Measurements from ENCODE around the gene BCL11A.

Gene BCL11A

GRCh38 chr2:60551240-60552077 lies 2.0 kb downstream of the BCL11A start:
- H3K4me1 ChIP-seq (ENCODE audit: insufficient read depth, poor library complexity, severe bottlenecking): peaks cover 10% of the 10 kb centered on the region
- TF ChIP-seq, protein P1, sequence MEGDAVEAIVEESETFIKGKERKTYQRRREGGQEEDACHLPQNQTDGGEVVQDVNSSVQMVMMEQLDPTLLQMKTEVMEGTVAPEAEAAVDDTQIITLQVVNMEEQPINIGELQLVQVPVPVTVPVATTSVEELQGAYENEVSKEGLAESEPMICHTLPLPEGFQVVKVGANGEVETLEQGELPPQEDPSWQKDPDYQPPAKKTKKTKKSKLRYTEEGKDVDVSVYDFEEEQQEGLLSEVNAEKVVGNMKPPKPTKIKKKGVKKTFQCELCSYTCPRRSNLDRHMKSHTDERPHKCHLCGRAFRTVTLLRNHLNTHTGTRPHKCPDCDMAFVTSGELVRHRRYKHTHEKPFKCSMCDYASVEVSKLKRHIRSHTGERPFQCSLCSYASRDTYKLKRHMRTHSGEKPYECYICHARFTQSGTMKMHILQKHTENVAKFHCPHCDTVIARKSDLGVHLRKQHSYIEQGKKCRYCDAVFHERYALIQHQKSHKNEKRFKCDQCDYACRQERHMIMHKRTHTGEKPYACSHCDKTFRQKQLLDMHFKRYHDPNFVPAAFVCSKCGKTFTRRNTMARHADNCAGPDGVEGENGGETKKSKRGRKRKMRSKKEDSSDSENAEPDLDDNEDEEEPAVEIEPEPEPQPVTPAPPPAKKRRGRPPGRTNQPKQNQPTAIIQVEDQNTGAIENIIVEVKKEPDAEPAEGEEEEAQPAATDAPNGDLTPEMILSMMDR (IDR thresholded peaks at IDR 0.05; ENCODE audit: poor library complexity, severe bottlenecking): no peak
- DNase-seq (ENCODE audit: low spot score) (no peak), ATAC-seq (ENCODE audit: low read depth) (no peak)
- H3K4me3 ChIP-seq (ENCODE audit: severe bottlenecking): peak overlapping the region; percentile 50
- H3K36me3 ChIP-seq (ENCODE audit: low read depth): no peaks in the 10 kb centered on the region
- peaks cover 44% of the 10 kb centered on the region for H3K27me3 ChIP-seq (ENCODE audit: insufficient read depth, poor library complexity, severe bottlenecking)
- H3K9me3 ChIP-seq (ENCODE audit: severe bottlenecking): no peaks in the 10 kb centered on the region
- H3K27ac ChIP-seq (ENCODE audit: poor library complexity, severe bottlenecking): peak overlapping the region; percentile 74

DNA sequence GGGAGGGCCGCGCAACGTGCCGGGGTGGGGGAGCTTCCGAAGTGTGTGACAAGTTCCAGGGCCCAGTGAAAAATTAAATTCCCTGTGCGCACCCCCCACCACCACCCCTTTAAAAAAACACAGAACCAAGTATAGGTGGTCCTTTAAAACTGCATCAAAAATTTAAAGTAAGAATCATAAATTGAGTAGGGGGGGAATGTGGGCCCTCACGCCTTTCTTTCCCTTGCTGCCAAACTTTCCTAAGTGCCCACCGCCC lies 2.5 kb downstream of the BCL11A start:
- ATAC-seq (ENCODE audit: low read depth) (no peak), DNase-seq (ENCODE audit: low spot score) (no peak)
- TF ChIP-seq, protein P1 (IDR thresholded peaks at IDR 0.05; ENCODE audit: poor library complexity, severe bottlenecking): no peak
- Histone ChIP-seq H3K27me3 (ENCODE audit: insufficient read depth, poor library complexity, severe bottlenecking) (peaks cover 39% of the 10 kb centered on the region), H3K36me3 (ENCODE audit: low read depth) (0 out of 2 replicates have a peak, but pooled peaks cover 3% of the 10 kb centered on the region), H3K4me1 (ENCODE audit: insufficient read depth, poor library complexity, severe bottlenecking) (peaks cover 10% of the 10 kb centered on the region), H3K27ac (ENCODE audit: poor library complexity, severe bottlenecking) (peak overlapping the region; percentile 74), H3K4me3 (ENCODE audit: severe bottlenecking) (peak overlapping the region; percentile 50), H3K9me3 (ENCODE audit: severe bottlenecking) (no peaks in the 10 kb centered on the region)

- peak overlapping the region; percentile 50 for H3K4me3 ChIP-seq (ENCODE audit: severe bottlenecking)
- H3K4me1 ChIP-seq (ENCODE audit: insufficient read depth, poor library complexity, severe bottlenecking): peaks cover 10% of the 10 kb centered on the region
- H3K27me3 ChIP-seq (ENCODE audit: insufficient read depth, poor library complexity, severe bottlenecking): peaks cover 34% of the 10 kb centered on the region
- peak overlapping the region; percentile 74 for H3K27ac ChIP-seq (ENCODE audit: poor library complexity, severe bottlenecking)
- 0 out of 2 replicates have a peak, but pooled peaks cover 8% of the 10 kb centered on the region for H3K36me3 ChIP-seq (ENCODE audit: low read depth)
- TF ChIP-seq, protein P1 (IDR thresholded peaks at IDR 0.05; ENCODE audit: poor library complexity, severe bottlenecking): peak; percentile 82
- DNase-seq (ENCODE audit: low spot score) (no peak), ATAC-seq (ENCODE audit: low read depth) (peak; percentile 47)
- H3K9me3 ChIP-seq (ENCODE audit: severe bottlenecking): no peaks in the 10 kb centered on the region
These were observed 3.1 kb downstream of the BCL11A start for GRCh38 chr2:60550178-60550983.

DNA sequence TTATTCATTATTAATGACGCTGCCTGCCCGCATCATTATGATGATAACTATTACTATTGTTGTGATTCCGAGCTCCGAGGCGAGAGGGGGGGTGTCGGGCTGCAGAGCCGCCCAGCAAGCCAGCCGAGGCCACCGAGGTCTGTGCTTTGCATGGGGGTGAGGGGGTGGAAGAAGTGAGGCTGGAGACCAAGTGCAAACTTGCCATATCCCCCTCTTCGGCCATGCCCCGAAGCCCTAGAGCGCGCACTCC lies 3.6 kb downstream of the BCL11A start:
- Histone ChIP-seq H3K27me3 (ENCODE audit: insufficient read depth, poor library complexity, severe bottlenecking) (peaks cover 31% of the 10 kb centered on the region), H3K27ac (ENCODE audit: poor library complexity, severe bottlenecking) (peak overlapping the region; percentile 74), H3K4me3 (ENCODE audit: severe bottlenecking) (peak overlapping the region; percentile 50), H3K36me3 (ENCODE audit: low read depth) (0 out of 2 replicates have a peak, but pooled peaks cover 9% of the 10 kb centered on the region), H3K4me1 (ENCODE audit: insufficient read depth, poor library complexity, severe bottlenecking) (peaks cover 10% of the 10 kb centered on the region), H3K9me3 (ENCODE audit: severe bottlenecking) (no peaks in the 10 kb centered on the region)
- no peak for DNase-seq (ENCODE audit: low spot score)
- ATAC-seq (ENCODE audit: low read depth): no peak
- TF ChIP-seq, protein P1 (IDR thresholded peaks at IDR 0.05; ENCODE audit: poor library complexity, severe bottlenecking): no peak

All from RWPE2 (cell line).